K562 (cell line): Measurements from ENCODE around the gene KLC3. TPM values are rescaled to one million over a fixed set of nuclear protein-coding genes. Genes with fewer than 3 reads are reported as not detected.
A peak's percentile ranks its signal among the peaks of the same experiment; 100 is the strongest.

Experiments used
- ATF1 ChIP-seq, 2 experiments: fragments of 450-650 bp in 1 of 2; IDR thresholded peaks; 2 replicates each; pipeline ENCODE4 v1.6.1; 2016; ENCODE audit warnings: missing compliant biosample characterization in 1 of 2, missing genetic modification characterization in 1 of 2
- BCLAF1 ChIP-seq, 2 experiments: fragments of 450-650 bp in 1 of 2; IDR thresholded peaks; 2 replicates each; pipeline ENCODE4 v1.6.1; 2011 to 2017; ENCODE audit warnings: low read depth in 2 of 2, antibody characterized with exemption in 1 of 2, borderline replicate concordance in 1 of 2, low read length in 1 of 2, mild to moderate bottlenecking in 1 of 2, mixed read lengths in 1 of 2; ENCODE audit not compliant: control insufficient read depth in 1 of 2
- E2F1 ChIP-seq: sonication (generic); formaldehyde crosslinking; IDR thresholded peaks from 2 replicates; pipeline ENCODE4 v1.8.1; 2023; ENCODE audit warnings: mild to moderate bottlenecking, missing genetic modification reagents, moderate library complexity
- FOXP1 ChIP-seq: sonication (generic); formaldehyde crosslinking; IDR thresholded peaks from 2 replicates; pipeline ENCODE4 v1.8.0; 2022; ENCODE audit warnings: mild to moderate bottlenecking, missing genetic modification reagents
- HDAC1 ChIP-seq, 2 experiments: fragments of 450-650 bp; IDR thresholded peaks; 2 replicates each; pipeline ENCODE4 v1.6.1; 2016 to 2017; ENCODE audit warnings: inconsistent platforms in 1 of 2, mild to moderate bottlenecking in 1 of 2, moderate library complexity in 1 of 2
- HDAC2 ChIP-seq: fragments of 450-650 bp; IDR thresholded peaks from 2 replicates; pipeline ENCODE4 v1.6.1; 2016; ENCODE audit warnings: mild to moderate bottlenecking
- L3MBTL2 ChIP-seq: fragments of 450-650 bp; IDR thresholded peaks from 2 replicates; pipeline ENCODE4 v1.6.1; 2016; ENCODE audit warnings: mild to moderate bottlenecking, moderate library complexity
- MBD2 ChIP-seq: sonication (generic); IDR thresholded peaks from 2 replicates; pipeline ENCODE4 v1.6.1; 2016; ENCODE audit warnings: low read depth, borderline replicate concordance
- MXI1 ChIP-seq: IDR thresholded peaks from 2 replicates; pipeline ENCODE4 v1.6.1; 2011; ENCODE audit warnings: low read depth, mild to moderate bottlenecking, improper control_type of control experiment, low read length
- MYC ChIP-seq, 2 experiments: fragments of 250-450 bp in 1 of 2; sonication (Bioruptor Pico) in 1 of 2; IDR thresholded peaks; 2 replicates each; pipeline versions ENCODE4 v1.5.1 to v1.6.1; 2012 to 2021; ENCODE audit warnings: low read depth in 2 of 2, borderline replicate concordance in 1 of 2, improper control_type of control experiment in 1 of 2, low read length in 1 of 2, mild to moderate bottlenecking in 1 of 2, moderate library complexity in 1 of 2
- NBN ChIP-seq: fragments of 450-650 bp; IDR thresholded peaks from 2 replicates; pipeline ENCODE4 v1.6.1; 2016; ENCODE audit warnings: low read depth, mild to moderate bottlenecking
- SMAD3 ChIP-seq: fragments of 450-650 bp; formaldehyde crosslinking; conservative IDR thresholded peaks from 2 replicates; pipeline ENCODE4 v1.4.0; 2020; ENCODE audit warnings: mild to moderate bottlenecking
- ZFX ChIP-seq: sonication (generic); formaldehyde crosslinking; IDR thresholded peaks from 2 replicates; pipeline ENCODE4 v1.8.0; 2022; ENCODE audit warnings: mild to moderate bottlenecking, missing genetic modification reagents, moderate library complexity
- ZNF766 ChIP-seq: fragments of 200-800 bp; sonication (Bioruptor generic); conservative IDR thresholded peaks from 2 replicates; pipeline ENCODE4 v1.6.1; 2016; ENCODE audit warnings: missing genetic modification characterization, missing compliant biosample characterization
- polyA plus RNA-seq, 8 experiments: library from polyadenylated mRNA; depleted of rRNA in 4 of 8; stranded (reverse) in 5 of 8; unstranded in 3 of 8; fragments of >200 nt; fragmentation: Nextera tagmentation in 2 of 8; fragmentation: Illumina TruSeq in 1 of 8; extraction: Ambion mirVana in 2 of 8; extraction: Trizol in 1 of 8; gene quantifications; 2 replicates each; pipeline versions ENCODE4 v1.2.1 to v1.2.3, GENCODE V29; 2011 to 2014; ENCODE audit warnings: inconsistent platforms in 1 of 8, missing spikeins in 1 of 8
- total RNA-seq, 7 experiments: library from RNA; depleted of rRNA in 6 of 7; stranded (reverse); fragments of >200 nt in 6 of 7; fragmentation: Illumina TruSeq in 2 of 7; extraction: Trizol in 2 of 7; gene quantifications; 2 replicates each; pipeline versions ENCODE4 v1.2.1 to v1.2.3, GENCODE V29; 2011 to 2021; ENCODE audit warnings: low replicate concordance in 1 of 7
- TF ChIP-seq, protein P1 (sequence below): sonication (generic); formaldehyde crosslinking; IDR thresholded peaks from 2 replicates; pipeline ENCODE4 v1.8.0; 2023; ENCODE audit warnings: mild to moderate bottlenecking, missing genetic modification reagents
- TF ChIP-seq, protein P2 (sequence below): fragments of 450-650 bp; formaldehyde crosslinking; IDR thresholded peaks from 2 replicates; pipeline ENCODE4 v1.4.0; 2022; ENCODE audit warnings: missing genetic modification characterization

The KLC3 gene
- total and polyA plus RNA-seq, 9 of the 15 experiments (the other 6 are each of a cell fraction or from before 2014, with no cell fraction given): 0.03 to 1.2 (median 0.59) TPM; not detected in 3

GRCh38 chr19:45370410-45371204, 30.1 kb downstream of the KLC3 start, which contains the start of gene ERCC2 (continued):
- TF ChIP-seq HDAC2: 0 out of 2 replicates have a peak, but pooled peaks have one; percentile 65
- TF ChIP-seq FOXP1: no peak
- no peak for TF ChIP-seq MXI1
- no peak for TF ChIP-seq ZNF766 (CRISPR knock-in tag)
- TF ChIP-seq ZFX (CRISPR knock-in tag): peak; percentile 98
- TF ChIP-seq L3MBTL2: peak; percentile 60; the same call in 1 of the 2 replicates
- TF ChIP-seq BCLAF1 (IDR thresholded peaks at IDR 0.05; ENCODE audit: borderline replicate concordance in 1 of 2, control insufficient read depth in 1 of 2, low read depth in 2 of 2, low read length in 1 of 2): no peak
- TF ChIP-seq, protein P1, sequence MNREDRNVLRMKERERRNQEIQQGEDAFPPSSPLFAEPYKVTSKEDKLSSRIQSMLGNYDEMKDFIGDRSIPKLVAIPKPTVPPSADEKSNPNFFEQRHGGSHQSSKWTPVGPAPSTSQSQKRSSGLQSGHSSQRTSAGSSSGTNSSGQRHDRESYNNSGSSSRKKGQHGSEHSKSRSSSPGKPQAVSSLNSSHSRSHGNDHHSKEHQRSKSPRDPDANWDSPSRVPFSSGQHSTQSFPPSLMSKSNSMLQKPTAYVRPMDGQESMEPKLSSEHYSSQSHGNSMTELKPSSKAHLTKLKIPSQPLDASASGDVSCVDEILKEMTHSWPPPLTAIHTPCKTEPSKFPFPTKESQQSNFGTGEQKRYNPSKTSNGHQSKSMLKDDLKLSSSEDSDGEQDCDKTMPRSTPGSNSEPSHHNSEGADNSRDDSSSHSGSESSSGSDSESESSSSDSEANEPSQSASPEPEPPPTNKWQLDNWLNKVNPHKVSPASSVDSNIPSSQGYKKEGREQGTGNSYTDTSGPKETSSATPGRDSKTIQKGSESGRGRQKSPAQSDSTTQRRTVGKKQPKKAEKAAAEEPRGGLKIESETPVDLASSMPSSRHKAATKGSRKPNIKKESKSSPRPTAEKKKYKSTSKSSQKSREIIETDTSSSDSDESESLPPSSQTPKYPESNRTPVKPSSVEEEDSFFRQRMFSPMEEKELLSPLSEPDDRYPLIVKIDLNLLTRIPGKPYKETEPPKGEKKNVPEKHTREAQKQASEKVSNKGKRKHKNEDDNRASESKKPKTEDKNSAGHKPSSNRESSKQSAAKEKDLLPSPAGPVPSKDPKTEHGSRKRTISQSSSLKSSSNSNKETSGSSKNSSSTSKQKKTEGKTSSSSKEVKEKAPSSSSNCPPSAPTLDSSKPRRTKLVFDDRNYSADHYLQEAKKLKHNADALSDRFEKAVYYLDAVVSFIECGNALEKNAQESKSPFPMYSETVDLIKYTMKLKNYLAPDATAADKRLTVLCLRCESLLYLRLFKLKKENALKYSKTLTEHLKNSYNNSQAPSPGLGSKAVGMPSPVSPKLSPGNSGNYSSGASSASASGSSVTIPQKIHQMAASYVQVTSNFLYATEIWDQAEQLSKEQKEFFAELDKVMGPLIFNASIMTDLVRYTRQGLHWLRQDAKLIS (CRISPR knock-in tag): 0 out of 2 replicates have a peak, but pooled peaks have one; percentile 6
- TF ChIP-seq SMAD3: no peak
- peak; percentile 73 for TF ChIP-seq NBN
- TF ChIP-seq MYC (IDR thresholded peaks at IDR 0.05; ENCODE audit: low read depth, low read length): 0 out of 2 replicates have a peak, but pooled peaks have one; percentile 16
- TF ChIP-seq MYC (CRISPR knock-in tag; IDR thresholded peaks at IDR 0.05; ENCODE audit: borderline replicate concordance, low read depth): no peak
- TF ChIP-seq, protein P2, sequence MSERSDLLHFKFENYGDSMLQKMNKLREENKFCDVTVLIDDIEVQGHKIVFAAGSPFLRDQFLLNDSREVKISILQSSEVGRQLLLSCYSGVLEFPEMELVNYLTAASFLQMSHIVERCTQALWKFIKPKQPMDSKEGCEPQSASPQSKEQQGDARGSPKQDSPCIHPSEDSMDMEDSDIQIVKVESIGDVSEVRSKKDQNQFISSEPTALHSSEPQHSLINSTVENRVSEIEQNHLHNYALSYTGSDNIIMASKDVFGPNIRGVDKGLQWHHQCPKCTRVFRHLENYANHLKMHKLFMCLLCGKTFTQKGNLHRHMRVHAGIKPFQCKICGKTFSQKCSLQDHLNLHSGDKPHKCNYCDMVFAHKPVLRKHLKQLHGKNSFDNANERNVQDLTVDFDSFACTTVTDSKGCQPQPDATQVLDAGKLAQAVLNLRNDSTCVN (CRISPR knock-in tag): peak; percentile 57; the same call in 1 of the 2 replicates
- no peak for TF ChIP-seq E2F1
- TF ChIP-seq MBD2: peak; percentile 96
- TF ChIP-seq ATF1 (CRISPR knock-in tag; IDR thresholded peaks at IDR 0.05): no peak
- peak; percentile 79 for TF ChIP-seq ATF1 (tag; IDR thresholded peaks at IDR 0.05)
- TF ChIP-seq HDAC1 (IDR thresholded peaks at IDR 0.05): peak in 1 of 2 experiments; percentile 58; a peak in 2 of 4 replicates
